NCI-H2171 treated with DMSO at 0.1 percent for 48 hours (cell line): ENCODE data around the gene DTNBP1.
"Not testable (repeated sequence)": the region's sequence is repeated elsewhere in the genome, so short reads cannot be mapped to it uniquely, and the experiment has no call there.

Experiments used
- DNase-seq: peaks from one replicate; lab custom pipeline; 2025; lab: John Stamatoyannopoulos, UW

The DTNBP1 gene

GRCh38 chr6:15668918-15669317 lies 6.1 kb upstream of the DTNBP1 start:
- no peak for DNase-seq

- DNase-seq, result not testable (repeated sequence)
These were observed 4.1 kb upstream of the DTNBP1 start for GRCh38 chr6:15666896-15667295.

GRCh38 chr6:15665237-15665636 lies 2.4 kb upstream of the DTNBP1 start:
- DNase-seq, result no peak

GRCh38 chr6:15663130-15663871 lies 473 bp upstream of the DTNBP1 start:
- DNase-seq, result no peak

GRCh38 chr6:15661853-15662325 lies 939 bp downstream of the DTNBP1 start:
- DNase-seq, result no peak

- no peak for DNase-seq
These were observed 3.6 kb downstream of the DTNBP1 start for GRCh38 chr6:15659181-15659580.

- DNase-seq, result no peak
These were observed 4.6 kb downstream of the DTNBP1 start for GRCh38 chr6:15658181-15658744.

GRCh38 chr6:15657290-15657689 lies 5.5 kb downstream of the DTNBP1 start:
- DNase-seq, result no peak

- no peak for DNase-seq
These were observed 6.7 kb downstream of the DTNBP1 start for GRCh38 chr6:15656145-15656544.

- DNase-seq, result no peak
These were observed 8.6 kb downstream of the DTNBP1 start for GRCh38 chr6:15654250-15654649.

- DNase-seq, result peak; percentile 56
These were observed 9.2 kb downstream of the DTNBP1 start for GRCh38 chr6:15653581-15653980.

- DNase-seq, result not testable (repeated sequence)
These were observed 12.7 kb downstream of the DTNBP1 start for GRCh38 chr6:15650004-15650559.

GRCh38 chr6:15644904-15645303 lies 17.9 kb downstream of the DTNBP1 start:
- no peak for DNase-seq

GRCh38 chr6:15643542-15643941 lies 19.3 kb downstream of the DTNBP1 start:
- no peak for DNase-seq

- peak; percentile 29 for DNase-seq
These were observed 20.6 kb downstream of the DTNBP1 start for GRCh38 chr6:15642276-15642675.

- no peak for DNase-seq
These were observed 24.5 kb downstream of the DTNBP1 start for GRCh38 chr6:15638373-15638772.

GRCh38 chr6:15631432-15631831 lies 31.4 kb downstream of the DTNBP1 start:
- DNase-seq, result no peak

- DNase-seq, result no peak
These were observed 32.6 kb downstream of the DTNBP1 start for GRCh38 chr6:15630202-15630601.

- DNase-seq, result no peak
These were observed 33.3 kb downstream of the DTNBP1 start for GRCh38 chr6:15629487-15629886.

GRCh38 chr6:15628499-15629131 lies 34.2 kb downstream of the DTNBP1 start:
- no peak for DNase-seq

GRCh38 chr6:15627821-15628220 lies 35.0 kb downstream of the DTNBP1 start:
- no peak for DNase-seq

- DNase-seq, result no peak
These were observed 35.8 kb downstream of the DTNBP1 start for GRCh38 chr6:15626878-15627674.
